ENCODE measurements around the gene SYNGAP1.

DNA sequence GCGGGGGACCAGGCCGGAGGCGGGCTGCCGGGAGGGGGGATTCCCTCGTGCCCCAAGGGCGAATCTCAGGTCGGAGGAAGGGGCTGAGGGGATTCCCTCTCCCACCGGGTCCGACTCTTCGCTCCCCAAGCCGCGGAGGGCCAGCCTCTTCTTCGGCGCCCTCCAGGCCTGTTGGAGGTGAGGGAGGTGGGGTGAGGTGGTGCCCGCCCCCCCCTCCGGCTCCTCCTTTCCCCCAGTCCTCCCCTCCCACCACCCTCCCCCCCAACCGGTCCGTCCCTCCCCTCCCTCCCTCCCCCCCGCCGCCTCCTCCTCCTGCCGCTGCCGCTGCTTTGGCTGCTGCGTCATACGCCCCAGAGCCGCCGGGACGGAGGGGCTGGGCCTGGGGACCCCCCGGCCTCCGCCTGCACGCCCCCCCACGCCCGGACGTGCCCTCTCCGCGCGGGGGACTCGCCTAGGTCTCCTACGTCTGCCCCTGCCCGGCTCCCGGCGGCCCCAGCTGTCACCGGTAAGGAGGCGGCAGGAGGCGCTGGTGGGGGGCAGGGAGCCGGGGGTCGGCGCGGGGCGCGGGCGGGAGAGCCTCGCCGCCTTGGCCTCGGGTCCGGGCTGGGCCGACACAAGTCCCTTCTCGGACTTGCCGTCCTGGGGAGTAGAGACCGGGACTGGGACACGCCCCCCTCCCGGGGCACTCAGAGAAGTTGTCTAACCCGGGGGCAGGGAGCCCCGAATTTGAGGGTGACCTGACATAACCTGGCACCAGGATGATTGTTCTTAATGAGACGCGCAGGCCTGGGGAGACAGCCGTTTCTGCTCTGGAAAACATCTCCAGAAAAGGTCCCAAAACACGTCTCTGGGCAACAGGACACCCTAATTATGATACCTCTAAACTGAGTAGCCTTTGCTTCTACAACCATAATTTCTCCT lies 8.9 kb upstream of the SYNGAP1 start, which contains the start of gene PHF1:
- TF ChIP-seq POLR2A (IDR thresholded peaks at IDR 0.05) (no peak), EP300 (IDR thresholded peaks at IDR 0.05) (no peak), POLR2AphosphoS5 (IDR thresholded peaks at IDR 0.05) (no peak)
- TF ChIP-seq, protein P1, sequence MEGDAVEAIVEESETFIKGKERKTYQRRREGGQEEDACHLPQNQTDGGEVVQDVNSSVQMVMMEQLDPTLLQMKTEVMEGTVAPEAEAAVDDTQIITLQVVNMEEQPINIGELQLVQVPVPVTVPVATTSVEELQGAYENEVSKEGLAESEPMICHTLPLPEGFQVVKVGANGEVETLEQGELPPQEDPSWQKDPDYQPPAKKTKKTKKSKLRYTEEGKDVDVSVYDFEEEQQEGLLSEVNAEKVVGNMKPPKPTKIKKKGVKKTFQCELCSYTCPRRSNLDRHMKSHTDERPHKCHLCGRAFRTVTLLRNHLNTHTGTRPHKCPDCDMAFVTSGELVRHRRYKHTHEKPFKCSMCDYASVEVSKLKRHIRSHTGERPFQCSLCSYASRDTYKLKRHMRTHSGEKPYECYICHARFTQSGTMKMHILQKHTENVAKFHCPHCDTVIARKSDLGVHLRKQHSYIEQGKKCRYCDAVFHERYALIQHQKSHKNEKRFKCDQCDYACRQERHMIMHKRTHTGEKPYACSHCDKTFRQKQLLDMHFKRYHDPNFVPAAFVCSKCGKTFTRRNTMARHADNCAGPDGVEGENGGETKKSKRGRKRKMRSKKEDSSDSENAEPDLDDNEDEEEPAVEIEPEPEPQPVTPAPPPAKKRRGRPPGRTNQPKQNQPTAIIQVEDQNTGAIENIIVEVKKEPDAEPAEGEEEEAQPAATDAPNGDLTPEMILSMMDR (IDR thresholded peaks at IDR 0.05): no peak
